Measurements from ENCODE around the gene EPN2.

GRCh38 chr17:19311421-19312215 is 74.5 kb downstream of the EPN2 start:
- TF ChIP-seq CTCF (IDR thresholded peaks at IDR 0.05) (no peak), POLR2A (IDR thresholded peaks at IDR 0.05) (no peak)

All from right lobe of liver (tissue), 4 donors.